GM21717 (cell line): ENCODE data around the gene PRIMA1.

Experiments
- ATAC-seq: cut with Tn5 transposase; IDR thresholded peaks from one replicate; pipeline ENCODE4 v1.9.1; 2021; ENCODE audit warnings: mild to moderate bottlenecking, moderate library complexity; ENCODE audit not compliant: unreplicated experiment

Gene PRIMA1

DNA sequence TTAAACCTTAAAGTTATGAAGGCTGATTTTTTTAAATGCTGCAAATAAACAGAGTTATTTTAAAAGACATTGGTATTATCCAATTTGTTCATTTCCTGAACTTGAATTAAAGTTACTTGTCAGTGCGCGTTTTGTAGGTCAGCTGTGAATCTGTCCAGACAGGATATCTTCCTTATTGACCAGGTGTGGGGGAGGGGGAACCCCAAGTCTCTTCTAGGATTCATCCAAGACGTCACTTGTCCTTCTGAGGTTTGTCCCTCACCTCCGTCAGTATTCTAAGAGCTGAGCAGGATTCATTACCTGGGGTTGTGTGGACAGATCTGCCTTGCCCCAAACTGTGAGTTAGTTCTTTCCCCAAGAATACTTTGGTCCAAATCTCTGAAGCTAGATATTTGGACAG lies 8.8 kb upstream of the PRIMA1 start:
- ATAC-seq, result no peak

- ATAC-seq, result no peak
Observed at GRCh38 chr14:93794756-93795155, 6.5 kb upstream of the PRIMA1 start.

GRCh38 chr14:93793555-93794324 lies 5.5 kb upstream of the PRIMA1 start:
- ATAC-seq, result no peak

- ATAC-seq, result no peak
Observed at GRCh38 chr14:93792391-93792790, 4.1 kb upstream of the PRIMA1 start.

- no peak for ATAC-seq
Observed at GRCh38 chr14:93790966-93791365, 2.7 kb upstream of the PRIMA1 start.

DNA sequence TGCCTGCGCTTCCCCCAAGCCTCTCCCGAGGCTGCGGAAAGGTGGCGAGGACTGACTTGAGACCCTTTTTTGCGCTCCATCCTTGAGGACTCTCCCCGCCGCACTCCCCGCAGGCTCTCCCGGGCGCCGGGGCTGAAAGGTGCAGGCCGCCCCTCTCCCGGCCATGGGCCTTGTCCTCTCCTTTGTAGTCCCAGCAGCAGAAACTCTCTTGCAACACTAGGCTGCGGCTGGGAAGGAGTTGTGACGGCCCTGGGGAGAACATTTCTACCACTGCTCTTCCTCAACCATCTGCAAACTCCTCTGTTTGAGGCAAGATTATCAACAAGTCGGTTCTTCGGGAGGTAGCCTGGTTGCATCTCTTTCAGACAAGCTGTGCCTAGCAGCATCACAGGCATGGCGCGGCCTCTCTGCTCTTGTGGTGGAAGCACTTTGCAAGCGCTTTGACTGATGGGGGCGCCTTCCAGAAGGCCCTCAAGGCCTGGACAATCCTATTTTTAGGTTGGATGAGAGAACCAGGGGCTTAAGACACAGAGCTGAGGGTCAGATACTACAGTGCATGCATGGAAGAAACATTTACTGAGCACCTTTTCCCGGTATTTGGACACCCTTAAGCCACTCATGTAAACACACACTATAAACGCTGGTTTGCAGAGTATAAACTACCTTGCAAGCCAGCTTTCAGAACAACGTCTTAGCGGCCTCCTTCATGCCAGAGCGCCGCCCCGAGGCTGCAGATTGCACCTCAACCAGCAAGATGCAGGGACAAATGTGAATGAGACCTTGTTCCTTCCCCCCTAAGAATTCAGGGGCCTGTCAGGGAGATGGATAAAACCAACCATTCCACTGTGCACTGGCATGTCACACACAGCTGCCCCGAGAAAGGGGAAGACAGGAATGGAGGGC lies 1.2 kb upstream of the PRIMA1 start:
- ATAC-seq, result no peak

GRCh38 chr14:93788543-93789227 lies 400 bp upstream of the PRIMA1 start:
- no peak for ATAC-seq

DNA sequence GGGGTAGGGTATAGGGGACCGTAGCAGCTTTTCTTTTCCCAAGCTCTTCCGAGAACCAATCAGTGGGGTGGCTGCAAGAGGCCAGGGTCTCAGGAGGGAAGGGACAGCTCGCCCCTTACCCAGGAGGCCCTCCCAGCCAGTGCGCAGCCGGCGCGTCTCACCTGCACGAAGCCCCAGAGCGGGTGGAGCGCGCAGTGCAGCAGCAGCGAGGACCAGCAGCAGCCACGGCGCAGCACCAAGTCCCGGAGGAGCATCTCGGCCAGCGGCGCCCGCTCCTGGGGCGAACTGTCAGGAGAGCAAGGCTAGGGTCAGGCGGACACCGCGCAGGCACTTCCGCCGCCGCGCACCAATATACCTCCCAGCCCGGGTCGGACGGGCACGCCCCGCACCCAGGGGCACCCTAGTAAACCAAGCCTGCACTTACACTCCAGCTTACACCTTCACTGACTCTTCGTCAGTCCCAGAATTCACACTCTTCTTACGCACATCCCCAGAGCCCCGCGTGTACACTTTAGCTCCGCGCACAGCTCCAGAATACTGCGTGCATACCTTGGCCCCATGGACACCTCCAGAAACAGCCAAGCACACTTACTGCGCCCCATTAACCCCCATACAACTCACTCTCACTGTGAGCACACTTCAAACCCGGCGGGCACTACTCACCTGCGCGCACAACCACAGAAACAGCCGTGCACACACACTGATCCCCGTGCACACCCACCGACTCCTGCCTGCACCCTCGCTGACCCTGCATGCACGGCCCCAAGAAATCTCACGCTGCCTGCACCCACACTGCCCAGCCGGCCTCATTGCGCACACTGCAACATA lies 606 bp downstream of the PRIMA1 start:
- no peak for ATAC-seq

DNA sequence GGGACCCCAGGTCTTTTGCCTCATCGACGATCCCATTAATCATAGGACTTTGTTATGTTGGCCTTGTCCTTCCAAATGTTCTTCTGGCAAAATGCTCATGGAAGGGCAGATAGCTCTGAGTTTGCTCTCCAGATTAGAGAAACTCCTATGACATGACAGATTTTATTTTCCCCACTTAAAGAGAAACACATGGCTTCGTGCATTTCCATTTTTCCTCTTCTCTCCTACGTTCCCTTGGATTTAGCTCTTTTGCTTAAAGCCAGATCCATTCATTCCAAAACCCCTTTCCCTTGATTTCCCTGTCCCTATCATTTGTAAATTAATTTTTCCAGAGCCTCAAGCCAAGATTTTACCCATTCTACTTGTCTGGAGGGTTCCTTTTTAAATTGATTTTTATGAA lies 2.9 kb downstream of the PRIMA1 start:
- ATAC-seq, result no peak

DNA sequence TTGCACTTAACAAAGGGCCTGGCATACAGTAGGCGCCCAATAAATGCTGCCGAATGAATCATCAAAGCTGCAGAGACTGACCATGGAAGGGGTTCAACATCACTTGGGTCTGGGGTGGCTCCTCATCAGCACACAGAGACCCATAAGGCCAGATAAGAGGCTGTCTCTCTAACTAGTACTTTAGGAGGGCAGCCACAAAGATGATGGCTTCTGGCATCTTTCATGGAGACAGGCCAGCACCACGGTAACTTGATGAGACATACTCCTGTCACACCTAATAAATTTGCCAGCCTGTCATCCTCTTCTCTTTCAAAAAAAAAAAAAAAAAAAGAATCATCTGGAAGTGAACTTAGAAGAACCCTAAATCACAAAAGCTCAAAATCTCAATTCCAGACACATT lies 3.4 kb downstream of the PRIMA1 start:
- no peak for ATAC-seq

GRCh38 chr14:93780813-93781400 lies 7.4 kb downstream of the PRIMA1 start:
- ATAC-seq, result no peak

DNA sequence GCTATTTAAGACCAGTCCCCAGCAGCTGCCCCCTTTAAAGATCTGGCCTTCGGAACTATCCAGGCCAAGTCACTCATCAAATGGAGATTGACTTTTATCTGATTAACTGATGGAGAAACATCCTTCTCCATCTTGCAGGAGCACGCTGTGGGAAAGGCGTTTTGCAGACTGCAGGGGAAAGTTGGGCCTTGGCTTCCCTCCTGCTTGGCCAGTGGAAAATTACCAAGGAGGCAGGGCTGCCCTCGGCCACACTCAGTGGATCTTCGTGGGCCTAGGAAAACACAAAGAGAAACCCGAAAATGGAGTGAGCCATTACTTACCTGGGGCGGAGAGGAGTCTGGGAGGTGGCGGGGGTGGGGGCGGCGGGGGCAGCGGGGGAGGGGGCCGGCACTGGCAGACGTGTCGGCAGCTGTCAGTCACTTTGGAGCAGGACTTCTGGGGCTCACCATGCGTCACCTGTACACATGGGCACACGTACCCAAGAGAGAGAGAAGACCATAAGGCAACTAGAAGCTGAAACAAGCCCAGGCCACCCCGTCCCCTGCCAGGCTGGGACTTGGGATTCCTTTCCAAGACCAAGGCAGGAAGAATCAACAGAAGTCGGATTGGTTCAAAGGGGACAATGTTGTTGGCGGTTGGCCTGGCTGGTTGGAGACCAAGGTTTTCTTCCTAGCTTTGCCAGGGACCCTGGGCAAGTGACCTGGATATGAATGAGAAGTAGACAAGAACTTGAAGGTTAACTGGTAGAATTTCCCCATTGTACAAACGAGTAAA lies 9.2 kb downstream of the PRIMA1 start:
- ATAC-seq, result no peak

DNA sequence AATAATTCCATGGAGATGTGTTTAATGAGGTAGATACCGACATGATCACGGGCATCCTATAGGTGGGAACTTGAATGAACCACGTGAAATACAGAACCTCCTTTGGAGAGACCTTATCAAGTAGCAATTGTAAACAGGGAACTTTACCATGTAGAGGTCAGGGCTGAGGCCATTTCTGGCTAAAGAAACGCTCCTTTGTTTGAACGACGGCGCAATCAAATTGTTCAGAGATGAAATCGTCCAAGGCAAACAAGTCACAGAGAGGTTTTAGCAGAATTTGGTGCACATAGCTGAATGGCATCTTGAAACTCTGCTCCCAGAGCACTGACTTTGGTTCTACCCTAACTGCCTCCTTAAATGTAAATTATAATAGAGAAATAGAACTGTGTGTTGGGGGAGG lies 9.8 kb downstream of the PRIMA1 start:
- no peak for ATAC-seq

DNA sequence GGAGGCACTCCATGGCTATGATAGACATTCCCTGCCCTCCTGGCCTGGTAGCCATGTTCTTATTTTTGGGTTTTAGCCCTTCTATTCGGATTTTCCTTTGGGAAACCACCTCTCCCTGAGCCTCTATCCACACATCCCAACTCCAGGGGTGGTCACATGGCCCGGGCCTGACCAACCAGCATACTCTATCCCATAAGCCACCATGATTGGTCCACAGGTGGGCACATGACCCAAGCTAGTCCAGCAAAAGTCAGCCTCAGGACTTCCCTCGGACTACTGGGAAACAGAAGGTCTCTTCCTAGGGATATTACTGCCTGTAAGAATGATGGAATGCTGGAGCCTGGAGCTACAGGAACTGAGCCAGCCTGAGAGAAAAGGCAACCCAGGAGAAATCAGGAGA lies 12.5 kb downstream of the PRIMA1 start:
- no peak for ATAC-seq

DNA sequence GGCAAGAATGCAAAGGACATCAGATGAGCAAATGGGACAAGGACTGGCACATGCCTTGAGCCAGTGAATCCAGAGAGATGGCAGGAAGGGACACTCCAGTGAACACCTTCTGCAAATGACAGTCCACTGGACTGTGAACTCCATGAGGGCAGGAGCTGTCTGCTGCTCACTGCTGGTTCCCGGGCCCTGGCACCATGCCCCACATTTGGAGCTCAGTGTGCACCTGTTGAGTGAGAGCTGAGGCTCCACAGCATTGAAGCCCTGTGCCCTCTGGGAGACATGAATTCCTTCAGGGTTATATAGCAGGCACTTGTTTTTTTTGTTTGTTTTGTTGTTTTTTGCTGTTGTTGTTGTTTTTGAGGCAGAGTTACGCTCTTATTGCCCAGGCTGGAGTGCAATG lies 13.1 kb downstream of the PRIMA1 start:
- no peak for ATAC-seq

- no peak for ATAC-seq
Observed at GRCh38 chr14:93772263-93772662, 16.0 kb downstream of the PRIMA1 start.

DNA sequence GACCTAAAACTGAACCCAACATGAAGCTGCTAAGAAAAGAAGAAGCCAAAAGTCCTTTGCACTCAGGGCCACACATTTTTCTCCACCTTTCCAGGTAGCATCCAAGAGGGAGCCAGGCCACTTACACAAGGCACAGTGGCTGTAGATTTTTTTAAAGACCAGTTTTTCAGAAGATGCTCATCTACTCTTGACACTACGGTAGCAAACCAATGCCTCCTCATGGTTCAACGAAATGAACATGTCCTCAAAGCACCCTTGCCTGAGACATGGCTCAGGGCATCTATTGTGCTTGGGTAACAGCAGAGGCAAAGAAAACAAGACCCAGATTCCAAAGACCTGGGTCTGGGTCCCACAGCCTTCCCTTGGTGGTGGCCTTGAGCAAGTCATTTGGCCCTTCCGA lies 22.3 kb downstream of the PRIMA1 start:
- ATAC-seq, result no peak

GRCh38 chr14:93765155-93765554 lies 23.1 kb downstream of the PRIMA1 start:
- no peak for ATAC-seq

DNA sequence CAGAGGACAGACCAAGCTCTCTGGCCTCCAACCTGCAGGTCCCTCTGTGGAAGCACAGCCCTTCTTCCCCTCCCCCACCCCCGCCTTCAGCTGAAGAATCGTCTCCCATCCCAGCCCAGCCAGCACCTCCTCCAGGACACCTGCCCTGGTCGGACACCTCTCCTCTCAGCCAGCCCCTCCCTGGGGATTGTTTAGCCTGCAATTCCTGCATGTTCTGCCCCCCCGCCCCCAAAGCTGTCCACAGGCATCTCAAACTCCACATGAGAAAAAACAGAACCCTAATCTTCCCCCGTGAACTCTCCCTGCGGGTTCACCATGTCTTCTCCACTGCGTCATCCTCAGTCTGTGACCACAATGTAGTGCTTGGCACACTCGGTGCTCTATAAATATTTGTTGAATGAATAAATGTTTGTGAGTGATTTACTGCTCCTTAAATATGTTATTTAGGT lies 24.1 kb downstream of the PRIMA1 start:
- no peak for ATAC-seq
